Activated gamma-delta T cell treated with anti-CD3 and anti-CD28 coated beads, Interleukin-2, amount 50 U/mL, for 16 hours (primary cell): ENCODE results near the gene TCF4.

Experiments used
- DNase-seq: peaks from one replicate; pipeline ENCODE4 v3.0.0-alpha.2; 2020; ENCODE audit warnings: low read depth

Gene TCF4

DNA sequence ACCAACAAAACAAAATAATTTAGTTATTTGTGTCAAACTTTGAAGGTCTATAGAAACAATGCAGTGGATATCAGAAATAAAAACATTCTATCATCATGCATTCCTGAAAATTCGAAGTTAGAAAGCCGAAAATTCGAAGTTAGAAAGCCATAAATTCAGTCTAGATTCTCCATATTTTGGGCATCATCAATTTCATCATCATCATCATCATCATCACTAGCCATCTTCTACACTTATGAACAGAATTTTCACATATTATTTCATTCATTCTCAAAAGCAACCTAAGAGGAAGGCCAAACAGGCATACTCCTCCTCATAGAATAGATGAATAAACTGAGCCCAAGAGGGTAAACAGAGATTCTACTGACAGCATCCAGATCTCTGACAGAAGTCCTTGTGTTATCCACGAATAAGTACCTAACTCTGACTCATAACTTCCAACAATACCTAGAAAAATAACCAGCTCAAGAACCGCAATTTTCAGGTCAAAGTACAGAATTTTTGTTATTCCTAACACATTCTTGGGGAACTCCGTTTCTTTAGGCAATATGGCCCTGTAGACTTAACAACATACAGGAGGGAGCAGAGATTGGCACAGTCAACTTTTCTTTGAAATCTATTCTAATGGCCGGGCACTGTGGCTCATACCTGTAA lies 84.7 kb downstream of the TCF4 start:
- no peak for DNase-seq

DNA sequence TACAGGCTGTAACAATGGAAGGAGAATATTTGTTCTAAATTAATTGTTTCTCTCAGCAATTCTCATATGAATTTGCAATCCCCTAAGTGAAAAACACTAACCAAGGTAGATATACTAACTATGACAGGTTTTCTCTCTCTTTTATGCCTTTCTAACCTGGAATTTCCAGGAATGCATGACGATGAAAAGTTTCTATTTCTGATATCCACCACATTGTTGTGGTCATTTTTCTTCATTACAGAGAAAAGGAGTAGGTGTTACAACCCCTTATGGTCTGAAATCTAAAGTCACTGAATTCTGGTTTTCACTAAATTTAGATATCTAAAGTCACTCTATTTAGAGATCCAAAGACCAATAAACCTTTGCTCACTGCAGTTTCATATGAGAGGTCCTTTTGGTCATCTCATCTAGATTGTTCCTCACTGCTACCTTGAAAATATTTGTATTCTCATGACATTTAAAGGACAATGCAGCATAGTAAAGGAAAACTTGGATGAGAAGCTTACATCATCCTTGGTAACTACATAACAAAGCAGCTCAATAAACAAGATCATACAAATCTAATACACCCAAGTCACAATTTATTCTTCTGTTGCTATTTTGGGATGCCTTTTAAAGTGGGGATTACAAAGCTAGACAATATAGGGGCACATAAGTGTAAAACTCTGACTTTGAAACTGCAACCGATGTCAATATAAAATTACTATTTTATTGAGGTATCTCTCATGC lies 85.8 kb downstream of the TCF4 start:
- no peak for DNase-seq

- DNase-seq: no peak
These were observed 86.4 kb downstream of the TCF4 start for GRCh38 chr18:55501579-55501978.

DNA sequence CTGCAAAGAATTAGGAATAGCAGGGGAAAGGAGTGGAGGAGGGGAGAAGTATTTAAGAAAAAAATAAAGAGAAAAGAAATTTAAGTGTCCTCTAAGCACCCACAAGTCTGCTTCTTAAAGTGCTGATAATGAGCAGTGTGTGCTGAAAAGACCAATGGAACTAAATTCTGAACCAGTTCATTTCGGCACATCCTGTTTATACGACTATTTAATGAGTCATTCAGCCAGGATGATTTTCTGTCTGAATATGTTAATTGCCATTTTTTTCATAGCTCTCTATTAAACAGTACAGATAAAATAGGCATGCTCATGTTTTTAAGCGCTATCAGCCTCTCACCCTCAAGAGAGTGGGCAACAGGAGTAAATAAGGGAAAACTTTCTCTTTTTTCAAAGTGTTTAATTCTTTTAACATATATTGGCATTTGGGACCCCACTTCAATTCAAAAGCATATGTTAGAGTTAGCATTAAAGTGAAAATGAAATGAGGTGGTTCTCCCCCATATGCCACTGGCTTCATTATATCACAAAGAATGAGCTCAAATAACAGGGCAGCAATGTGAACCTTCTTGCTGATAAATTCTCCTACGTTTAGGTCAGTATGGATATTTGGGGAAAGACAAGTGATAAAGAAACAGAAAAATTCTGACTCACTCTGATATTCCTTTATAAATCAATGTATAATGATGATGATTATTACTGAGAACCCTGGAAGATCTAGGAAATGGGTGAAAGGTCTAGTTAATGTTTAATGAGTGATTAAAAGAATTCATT lies 87.5 kb downstream of the TCF4 start:
- no peak for DNase-seq

DNA sequence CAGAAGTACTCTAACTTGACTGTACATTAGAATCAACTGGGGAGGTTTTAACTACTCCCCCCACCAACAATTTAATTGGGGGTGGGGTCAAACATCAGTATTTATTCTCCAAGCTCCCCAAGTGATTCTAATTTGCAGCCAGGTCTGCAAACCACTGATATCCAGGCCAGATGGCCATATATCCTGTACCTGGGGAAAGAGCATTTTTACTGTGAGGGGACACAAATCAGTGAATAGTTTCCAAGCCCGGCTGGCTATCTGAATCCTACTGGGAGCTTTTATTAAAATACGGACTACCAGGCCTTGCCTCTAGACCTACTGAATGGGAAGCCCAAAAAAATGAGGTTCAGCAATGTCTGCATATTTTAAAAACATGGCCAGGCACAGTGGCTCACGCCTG lies 88.5 kb downstream of the TCF4 start:
- DNase-seq: no peak

- no peak for DNase-seq
These were observed 90.1 kb downstream of the TCF4 start for GRCh38 chr18:55497825-55498403.

DNA sequence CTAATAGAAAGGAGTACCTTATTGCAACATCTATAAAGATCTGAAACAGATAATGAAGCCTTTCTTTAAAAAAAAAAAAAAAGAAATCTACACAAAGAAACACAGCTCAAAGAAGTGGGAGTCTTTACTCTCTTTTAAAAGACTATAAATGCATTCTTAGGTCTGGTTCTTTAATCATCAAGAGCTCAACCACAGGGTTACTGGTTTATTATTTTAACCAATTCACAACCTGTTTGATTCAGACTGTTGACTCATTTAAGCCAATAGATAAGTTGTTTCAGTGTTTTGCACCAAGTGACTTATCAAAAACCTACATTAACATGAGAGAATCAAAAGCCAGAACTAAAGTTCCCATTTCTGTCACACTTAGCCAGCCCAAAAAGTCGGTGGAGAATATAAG lies 93.1 kb downstream of the TCF4 start:
- DNase-seq: no peak

DNA sequence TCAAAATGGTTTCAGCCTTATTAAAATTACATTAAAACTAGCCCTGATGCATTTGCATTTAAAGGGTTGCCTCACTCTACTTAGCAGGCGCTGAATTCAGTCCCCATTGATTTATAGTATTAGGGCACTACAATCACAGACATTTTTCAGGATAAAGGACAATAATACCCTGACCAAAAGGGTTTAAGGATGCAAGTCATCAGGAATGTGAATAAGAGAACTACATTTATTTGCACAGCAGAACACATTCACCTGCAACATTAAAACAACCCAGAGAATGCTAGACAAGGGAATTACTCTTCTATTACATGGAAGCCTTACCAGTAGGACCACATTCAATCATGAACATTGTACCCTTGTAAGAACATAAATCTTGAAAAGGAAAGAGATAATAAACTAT lies 93.6 kb downstream of the TCF4 start:
- DNase-seq: no peak

GRCh38 chr18:55491616-55492015 lies 96.4 kb downstream of the TCF4 start:
- no peak for DNase-seq

DNA sequence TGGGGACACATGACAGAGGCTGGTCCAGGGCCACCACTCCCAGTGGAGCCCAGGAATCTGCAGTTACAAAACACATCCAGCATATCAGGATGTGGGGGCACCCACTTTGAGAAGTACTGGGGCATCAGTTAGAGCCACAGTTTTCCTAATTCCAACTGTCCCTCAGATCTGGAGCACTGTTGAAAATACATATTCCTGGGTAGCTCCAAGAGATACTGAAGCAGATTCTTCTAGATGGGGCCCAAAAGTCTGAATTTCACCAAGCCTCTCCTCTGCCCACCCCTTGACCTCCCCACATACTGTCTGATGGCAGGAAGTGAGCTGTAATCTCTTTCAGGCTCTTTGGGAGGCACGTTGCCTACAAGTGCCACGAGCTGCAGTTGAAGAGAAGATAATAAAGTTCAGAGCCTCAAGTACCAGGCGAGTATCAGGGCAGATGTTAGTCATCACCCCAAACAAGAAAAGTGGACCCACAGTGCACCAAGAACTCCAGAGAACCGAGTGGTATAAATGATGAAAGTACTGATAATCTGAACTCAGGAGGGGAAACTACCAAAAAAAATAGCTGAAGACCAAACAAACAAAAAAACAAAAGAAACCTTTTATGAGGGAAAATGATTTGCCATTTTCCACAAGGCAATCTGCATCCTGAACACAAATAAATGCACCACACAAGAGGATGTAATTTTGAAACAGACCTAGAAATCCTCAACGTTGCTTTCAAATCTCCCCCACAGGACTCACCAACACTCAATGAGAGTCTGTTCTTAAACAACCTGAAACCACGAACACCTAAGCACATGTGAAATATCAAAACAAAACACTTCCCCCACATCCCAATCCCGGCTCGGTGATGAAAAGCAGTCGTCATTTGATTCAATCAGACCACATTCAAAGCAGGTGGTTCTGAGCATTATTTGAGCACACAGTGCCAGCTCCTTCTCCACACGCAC lies 98.7 kb downstream of the TCF4 start:
- DNase-seq: no peak

DNA sequence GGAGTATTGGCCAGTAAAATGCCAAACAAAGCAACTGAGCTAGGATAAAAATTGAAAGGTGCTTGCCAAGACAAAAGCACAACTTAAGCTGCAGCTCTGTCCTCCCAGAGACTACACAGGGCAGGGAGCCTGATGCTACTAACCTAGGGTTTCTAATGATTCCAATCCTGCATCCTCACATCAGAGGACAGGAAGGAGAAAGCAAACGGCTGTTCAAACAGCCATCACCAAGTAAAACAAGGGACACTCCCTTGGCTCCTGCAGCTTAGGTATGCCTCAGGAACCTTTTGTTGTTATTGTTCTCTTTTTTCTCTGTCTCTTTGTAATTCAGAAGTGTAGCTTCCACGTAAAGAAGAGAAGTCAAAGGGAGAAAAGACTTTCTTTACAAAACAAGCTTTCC lies 99.5 kb downstream of the TCF4 start:
- no peak for DNase-seq

DNA sequence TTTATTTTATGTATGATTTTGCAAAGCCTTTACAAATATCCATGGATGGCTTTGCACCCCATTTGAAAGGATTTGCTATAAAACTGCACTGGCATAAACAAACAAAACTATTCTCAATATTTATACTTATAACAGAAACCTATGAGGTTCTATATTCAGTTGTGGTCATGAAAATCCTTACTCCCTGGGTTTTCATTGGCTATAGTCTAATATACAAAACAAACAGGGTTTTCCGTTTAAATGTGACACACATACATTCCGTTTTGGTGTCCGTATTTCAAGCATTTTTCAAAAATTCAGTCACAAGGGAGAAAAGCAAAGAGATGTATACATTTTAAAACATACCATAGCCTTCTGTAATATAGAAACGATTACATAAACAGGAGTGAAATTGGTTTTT lies 100.0 kb downstream of the TCF4 start:
- DNase-seq: no peak

GRCh38 chr18:55486936-55487335 lies 101.1 kb downstream of the TCF4 start:
- DNase-seq: no peak

DNA sequence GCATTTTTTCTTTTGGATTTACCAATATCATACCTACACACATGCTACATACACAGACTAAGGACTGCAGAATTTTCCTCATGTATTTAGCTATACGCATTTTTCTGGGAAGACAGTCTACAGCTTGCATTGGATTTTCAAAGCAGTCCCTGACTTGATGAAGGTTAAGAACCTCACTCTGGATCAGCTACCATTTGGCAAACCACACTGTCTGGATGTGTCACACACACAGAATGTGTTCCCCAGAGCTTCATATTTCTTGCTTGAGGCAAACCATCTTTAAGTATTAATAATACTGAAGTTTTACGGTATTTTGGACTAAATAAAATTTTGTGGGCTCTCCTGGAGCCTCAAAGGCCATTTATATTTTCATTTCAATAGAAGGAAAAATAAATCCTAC lies 102.3 kb downstream of the TCF4 start:
- DNase-seq: no peak

- DNase-seq: no peak
These were observed 103.2 kb downstream of the TCF4 start for GRCh38 chr18:55484773-55485172.

GRCh38 chr18:55483266-55483871 lies 104.6 kb downstream of the TCF4 start:
- no peak for DNase-seq

- DNase-seq: no peak
These were observed 108.2 kb downstream of the TCF4 start for GRCh38 chr18:55479656-55480420.

- no peak for DNase-seq
These were observed 110.0 kb downstream of the TCF4 start for GRCh38 chr18:55477860-55478581.

DNA sequence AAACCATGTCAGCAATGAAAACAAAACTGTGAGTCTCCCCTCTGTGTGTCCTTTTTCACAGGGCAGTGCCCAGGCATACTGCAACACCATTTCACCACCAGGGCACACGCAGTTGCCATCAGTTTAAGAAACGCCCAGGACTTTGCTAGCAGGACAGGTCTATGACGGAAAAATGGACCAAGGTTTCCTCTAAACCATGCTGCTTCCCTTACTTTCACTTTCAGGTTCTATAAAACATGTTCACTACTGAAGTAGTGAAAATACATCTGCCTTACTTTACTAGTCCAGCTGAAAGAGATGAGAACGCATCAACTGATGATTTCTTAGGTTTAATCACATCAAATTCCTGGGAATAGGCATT lies 110.5 kb downstream of the TCF4 start:
- no peak for DNase-seq

DNA sequence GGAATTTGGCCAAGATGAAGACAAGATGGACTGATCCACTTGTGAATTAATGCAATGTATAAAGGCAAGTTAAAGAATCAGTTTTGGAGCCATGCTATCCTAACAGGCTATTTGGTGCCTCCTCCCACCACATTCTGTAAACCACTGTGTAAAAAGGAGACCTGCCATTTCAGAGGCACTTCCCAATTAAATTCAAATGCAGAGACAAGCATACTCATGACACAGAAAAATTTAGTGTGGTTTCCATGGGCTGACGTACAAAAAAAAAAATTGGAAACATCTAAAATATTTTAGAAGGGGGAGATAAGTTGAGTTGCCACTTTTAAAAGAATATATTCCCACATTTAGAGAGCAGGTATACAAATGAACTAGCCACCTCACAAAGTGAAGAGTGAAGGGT lies 112.1 kb downstream of the TCF4 start:
- no peak for DNase-seq
